Activated CD4-positive, alpha-beta T cell treated with anti-CD3 and anti-CD28 coated beads for 1 hour (primary cell): ENCODE results near the gene ARHGEF19.
"Not testable (repeated sequence)": the region's sequence is repeated elsewhere in the genome, so short reads cannot be mapped to it uniquely, and the experiment has no call there.

Experiments
- DNase-seq: peaks from one replicate; pipeline ENCODE4 v3.0.0-alpha.2; 2020

The ARHGEF19 gene

DNA sequence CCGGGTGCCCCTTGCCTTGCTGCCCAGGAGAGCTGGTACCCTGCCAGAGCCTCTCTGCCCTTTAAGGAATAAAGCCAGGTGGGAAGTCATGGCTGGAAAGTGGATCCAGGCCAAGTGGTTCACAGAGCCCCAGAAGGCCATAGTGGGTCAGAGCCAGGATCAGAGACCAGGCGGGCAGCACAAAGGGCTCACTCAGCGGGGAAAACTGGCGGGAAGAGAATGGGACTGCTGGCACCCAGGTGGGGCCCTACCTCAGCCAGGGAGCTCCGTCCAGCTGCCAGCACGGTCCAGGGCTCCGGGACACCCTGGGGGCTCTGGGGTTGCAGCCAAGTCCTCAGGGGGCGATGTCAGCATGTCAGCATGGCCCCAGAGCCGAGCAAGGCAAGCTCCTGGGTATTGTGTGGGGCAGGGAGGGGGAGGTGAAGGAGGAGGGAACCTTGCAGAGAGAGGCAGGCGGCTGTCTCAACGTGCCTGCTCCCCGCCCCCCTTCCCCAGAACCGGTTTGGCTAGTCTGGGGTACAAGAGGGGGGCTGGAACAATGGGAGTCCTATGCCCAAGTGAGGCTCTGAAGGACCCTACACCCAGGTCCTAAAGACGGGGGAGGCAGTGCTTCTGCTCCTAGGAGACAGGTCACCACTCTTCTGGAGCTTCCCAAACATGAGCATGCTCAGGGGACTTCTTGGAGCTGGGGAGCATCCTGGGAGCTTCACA is at the start of gene ARHGEF19:
Gene ARHGEF19, minus strand, starts transcription at position 402 of the 711 bp plus-strand sequence. CDS start 3,598 bp downstream, outside the sequence.
- DNase-seq: no peak

DNA sequence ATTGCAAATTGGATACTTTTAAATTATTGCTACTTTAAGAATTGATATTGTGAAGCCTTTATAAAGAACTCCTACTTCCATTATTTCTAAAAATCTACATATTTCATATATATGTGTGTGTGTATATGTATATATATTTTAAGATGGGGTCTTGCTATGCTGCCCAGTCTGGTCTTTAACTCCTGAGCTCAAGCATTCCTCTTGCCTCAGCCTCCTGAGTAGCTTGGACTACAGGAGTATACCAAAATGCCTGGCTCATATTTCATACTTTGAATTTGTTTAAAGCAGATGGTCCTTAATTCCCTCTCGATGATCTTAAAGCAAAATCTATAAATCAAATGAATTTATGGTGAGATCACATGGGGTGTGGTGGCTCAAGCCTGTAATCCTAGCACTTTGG is 49.6 kb upstream of the ARHGEF19 start:
- DNase-seq: no peak

GRCh38 chr1:16260814-16261213 is 48.4 kb upstream of the ARHGEF19 start:
- no peak for DNase-seq

DNA sequence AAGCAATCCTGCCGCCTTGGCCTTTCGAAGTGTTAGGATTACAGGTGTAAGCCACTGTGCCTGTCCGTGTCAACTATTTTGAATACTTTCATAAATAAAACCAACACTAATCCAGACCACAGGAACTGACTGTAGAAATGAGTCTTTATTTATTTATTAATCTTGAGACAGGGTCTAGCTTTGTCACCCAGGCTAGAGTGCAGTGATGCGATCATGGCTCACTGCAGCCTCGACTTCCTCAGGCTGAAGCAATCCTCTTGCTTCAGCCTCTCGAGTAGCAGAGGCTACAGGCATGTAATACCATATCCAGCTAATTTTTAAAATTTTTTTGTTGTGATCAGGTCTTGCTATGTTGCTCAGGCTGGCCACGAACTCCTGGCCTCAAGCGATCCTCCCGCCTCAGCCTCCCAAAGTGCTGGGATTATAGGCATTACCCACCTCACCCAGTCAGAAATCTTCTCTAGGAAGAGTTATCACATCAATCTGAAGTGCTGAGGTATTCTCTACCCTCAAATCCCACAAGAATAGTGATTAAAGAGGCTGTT is 46.2 kb upstream of the ARHGEF19 start:
- DNase-seq: no peak

DNA sequence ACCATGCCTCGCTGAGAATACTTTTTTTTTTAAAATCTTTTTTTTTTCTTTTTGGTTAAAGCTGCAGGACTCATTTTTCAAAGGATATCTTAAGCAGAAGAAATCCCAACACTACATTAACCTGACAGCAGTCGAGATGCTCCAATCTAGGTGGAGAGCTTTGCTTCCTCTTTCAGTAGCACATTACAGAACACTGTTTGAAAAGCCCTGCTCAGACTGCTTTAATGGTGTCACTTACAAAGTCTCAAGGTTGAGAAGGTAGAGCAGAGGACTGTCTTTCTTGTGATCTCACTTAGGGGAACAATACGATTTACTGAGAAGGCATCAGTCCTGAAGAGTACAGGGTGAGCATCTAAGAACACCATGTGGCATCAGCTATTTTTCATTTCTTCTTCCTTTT is 45.5 kb upstream of the ARHGEF19 start:
- DNase-seq: no peak

- DNase-seq: not testable (repeated sequence)
Measured at GRCh38 chr1:16257556-16257955, 45.1 kb upstream of the ARHGEF19 start.

DNA sequence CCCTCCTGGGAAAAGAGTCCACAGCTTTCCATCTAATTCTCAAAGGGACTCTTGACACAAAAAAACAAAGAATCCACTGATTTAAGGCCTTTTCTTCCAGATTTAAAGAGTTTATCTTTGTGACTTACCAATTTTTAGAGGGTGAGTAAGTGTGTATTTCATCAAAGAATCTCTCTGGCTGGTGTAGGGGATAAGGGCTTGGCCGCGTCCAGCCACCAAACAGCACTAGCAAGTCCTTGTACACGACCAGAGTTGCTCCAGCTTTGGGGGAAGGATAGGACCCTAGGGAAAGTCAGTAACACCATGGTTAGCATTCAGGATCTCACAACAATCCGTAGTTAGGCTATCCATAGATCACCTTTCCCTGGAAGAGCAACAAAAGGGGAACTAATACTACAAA is 44.0 kb upstream of the ARHGEF19 start:
- DNase-seq: no peak

DNA sequence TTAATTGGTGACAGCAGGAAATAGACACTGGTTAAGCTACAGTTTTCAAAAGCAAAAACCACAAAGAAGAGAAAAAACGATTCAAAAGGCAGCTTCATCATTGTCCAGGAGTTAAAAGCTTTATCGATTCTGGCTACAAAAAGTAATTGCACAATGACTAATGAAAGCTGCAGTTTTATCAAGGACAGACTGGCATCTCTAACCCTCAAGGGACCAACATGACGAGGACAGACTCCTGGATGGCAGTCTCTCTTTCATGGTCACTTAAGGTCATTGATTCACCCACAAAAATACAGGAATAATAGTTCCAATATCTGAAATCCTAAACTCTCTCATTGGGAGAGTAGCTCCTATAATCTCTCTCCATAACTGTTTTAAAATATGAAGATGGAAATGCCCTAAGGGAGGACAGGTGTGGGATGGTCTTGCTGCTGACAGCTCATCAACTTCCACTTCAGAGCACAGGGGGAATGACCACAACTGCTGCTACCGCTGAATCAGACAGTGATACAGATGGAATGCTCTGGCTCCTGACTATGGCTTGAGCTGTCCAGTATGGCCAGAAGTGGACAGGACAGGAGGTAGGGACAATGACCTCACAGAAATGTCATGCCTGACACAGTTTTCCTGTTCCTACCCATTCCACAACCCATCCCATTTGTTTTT is 41.9 kb upstream of the ARHGEF19 start:
- no peak for DNase-seq

DNA sequence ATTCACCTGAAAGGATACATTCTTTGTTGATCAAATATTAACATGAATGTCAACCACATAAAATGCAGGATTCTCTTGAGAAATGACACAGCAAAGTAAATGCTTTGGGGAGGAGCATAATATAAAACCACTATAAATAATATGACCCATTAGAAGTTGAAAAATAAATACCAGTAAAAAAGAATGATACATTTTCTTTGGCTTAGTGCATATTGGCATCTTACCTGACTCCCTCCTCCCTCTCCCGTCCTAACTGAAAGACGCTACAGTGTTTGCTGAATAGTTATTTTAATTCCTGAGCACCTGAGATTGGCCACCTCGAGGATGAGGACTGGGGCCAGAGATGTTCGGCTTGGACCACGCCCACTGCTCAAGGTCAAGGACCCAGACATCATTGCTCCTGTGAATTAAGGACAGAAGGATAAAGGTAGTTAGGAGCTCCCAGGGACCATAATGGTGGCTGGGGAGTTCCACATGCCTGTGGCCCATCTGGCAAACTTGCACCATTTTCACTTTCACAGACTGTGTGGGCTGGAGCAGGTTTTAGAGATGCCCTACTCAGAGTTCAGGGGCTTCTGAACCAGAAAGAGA is 41.0 kb upstream of the ARHGEF19 start:
- DNase-seq: no peak

- DNase-seq: no peak
Measured at GRCh38 chr1:16252912-16253311, 40.5 kb upstream of the ARHGEF19 start.

DNA sequence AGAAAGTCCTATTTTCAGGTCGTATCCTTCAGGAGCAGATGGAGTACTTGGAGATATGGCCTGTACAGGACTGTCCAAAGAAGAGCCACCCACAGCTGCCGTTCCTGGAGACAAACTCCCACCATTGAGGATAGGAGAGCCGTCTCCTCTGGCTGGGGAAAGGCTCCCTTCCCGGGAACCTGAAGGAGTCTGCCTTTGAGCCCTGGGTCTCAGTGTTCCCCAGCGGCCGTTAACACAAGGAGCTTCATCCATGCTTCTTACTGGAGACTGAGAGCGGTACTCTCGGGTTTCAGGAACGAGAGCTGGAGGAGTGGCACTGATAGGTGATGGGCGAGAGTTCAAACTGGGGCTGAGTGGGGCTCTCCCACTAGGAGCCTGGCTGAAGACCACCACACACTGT is 38.9 kb upstream of the ARHGEF19 start:
- no peak for DNase-seq

DNA sequence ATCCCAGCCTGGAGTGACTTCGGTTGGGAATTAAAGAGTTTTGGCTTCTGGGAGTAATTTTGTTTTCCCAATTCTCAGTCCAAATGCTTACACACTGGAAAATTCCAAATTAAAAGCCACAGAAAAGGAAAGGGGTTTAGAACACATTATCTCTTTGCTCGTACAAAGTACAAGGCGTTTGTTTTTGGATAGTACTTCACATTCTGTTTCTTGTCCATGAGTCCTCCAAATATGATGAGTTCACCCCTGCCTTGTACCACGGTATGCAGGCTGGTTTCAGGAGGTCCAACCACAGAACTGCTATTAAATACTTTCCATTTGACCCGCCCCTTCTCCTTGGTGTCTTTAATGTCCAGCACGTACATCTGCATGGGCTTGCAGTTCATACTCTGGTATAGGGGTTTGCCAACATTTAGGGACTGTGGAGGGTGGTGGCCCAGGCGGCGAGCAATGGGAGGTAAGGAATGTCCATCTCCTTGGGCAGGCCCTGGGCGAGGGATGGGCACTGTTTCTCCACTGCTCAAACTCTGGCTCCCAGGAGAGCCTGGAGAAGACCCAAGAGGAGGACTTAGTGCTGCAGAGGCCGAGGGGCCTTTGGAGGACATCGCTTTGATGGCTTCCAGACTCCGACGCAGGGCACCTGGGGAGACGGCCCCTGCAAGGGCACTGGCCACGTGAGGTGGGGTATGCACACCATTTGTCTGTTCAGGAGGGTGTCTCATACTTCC is 38.2 kb upstream of the ARHGEF19 start:
- no peak for DNase-seq

DNA sequence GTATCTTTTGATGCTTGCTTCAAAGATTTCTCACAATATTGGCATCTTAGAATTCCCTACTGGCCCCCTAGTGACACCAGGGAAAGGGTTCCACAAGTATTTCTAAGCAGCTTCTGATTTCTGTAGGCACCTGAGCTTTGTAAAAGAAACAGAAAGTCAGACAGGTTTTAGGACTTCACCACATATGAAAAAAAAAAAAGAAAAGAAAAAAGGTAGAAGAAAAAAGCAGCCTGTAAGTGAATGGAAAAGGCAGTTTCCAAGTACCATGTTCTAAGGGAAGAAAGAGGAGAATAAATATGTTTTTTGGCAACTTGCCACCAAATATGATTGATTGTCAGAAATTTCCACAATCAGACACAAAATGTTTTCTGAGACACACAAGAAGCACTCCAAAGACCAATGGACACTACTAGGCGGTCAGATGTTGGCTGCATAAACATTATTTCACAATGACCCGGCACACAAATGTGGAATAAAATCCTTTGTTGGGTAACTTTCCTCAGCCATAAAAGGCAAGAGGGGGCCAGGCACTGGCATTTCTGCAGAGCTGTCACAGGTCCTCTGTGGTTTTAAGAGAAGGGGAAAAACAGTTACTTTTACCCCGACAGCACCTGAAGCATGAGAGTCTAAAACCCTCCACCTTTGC is 37.3 kb upstream of the ARHGEF19 start:
- DNase-seq: no peak

- no peak for DNase-seq
Measured at GRCh38 chr1:16248603-16249516, 36.4 kb upstream of the ARHGEF19 start.

DNA sequence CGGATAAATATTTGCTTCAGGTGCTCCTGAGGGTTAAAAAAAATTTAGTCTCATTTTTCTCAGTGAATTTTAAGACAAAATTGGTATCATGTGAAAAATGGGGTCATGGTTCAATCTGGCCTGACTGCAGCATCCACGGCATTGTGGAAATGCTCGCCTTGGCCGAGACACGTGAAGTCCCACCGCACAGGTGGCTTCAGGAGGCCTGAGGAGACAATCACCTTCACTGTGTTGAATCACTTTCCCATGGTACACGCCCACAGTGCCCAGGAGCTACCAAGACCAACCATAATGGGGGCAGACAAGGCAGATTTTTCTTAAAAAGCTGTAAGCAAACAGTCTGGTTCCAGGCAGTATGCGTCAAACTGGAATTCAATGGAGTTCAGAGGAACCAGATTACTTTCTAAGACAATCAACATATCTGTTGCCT is 35.6 kb upstream of the ARHGEF19 start:
- DNase-seq: no peak

GRCh38 chr1:16247441-16247840 is 35.0 kb upstream of the ARHGEF19 start:
- DNase-seq: no peak

DNA sequence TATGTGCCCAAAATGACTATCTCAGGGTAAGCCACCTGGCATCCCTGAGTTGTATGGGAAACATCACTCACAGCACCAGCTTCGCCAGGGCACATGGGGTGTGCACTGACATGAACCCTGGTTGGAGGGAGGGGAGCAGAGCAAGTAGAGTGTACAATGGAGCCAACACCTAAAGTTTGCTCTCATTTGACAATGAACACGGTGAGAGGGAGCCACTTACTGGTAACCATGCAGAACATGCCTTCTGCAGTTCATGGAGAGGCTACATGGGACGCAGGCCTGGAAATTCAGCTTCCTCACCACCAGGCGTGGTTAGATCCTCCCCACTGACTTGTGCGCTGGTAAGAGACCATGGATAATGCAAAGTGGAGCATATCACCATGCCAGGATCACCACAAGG is 34.5 kb upstream of the ARHGEF19 start:
- DNase-seq: no peak

DNA sequence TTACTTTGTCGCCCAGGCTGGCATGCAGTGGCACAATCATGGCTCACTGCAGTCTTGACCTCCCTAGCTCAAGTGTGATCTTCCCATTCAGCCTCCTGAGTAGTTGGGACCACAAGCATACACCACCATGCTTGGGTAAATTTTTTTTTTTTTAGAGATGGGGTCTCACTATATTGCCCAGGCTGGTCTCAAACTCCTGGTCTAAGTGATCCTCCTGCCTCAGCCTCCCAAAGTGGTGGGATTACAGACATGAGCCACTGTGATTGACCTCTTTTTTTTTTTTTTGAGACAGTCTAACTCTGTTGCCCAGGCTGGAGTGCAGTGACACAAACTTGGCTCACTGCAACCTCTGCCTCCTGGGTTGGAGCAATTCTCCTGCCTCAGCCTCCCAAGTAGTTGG is 33.8 kb upstream of the ARHGEF19 start:
- not testable (repeated sequence) for DNase-seq

DNA sequence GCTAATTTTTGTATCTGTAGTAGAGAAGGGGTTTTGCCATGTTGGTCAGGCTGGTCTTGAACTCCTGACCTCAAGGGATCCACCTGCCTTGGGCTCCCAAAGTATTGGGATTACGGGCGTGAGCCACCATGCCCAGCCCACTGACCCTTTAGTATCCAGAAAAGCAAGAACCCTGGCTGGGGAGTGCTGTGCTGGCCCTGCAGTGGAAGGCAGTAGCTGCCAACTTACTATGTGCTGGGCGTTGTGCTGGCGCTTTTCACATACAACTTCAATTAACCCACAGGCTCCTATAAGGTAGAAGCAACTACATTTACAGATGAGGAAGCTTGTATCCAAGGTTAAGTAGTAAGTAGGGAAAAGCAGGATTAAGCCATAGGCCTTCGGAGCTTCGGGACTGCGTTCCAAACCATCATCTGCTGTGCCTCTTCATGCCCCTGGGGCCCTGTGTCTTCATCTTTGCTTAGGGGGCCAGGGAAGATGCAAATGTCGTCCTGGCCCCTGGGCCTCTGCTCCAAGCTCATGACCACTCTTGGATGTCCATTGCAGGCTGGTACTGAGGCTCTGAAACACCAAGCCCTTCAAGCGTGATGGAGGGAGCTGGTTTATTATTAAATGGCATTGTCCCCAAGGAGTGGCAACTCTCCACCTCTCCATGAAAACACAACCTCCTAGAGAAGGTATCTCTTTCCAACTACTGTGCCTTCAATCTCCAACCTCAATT is 33.2 kb upstream of the ARHGEF19 start:
- DNase-seq: no peak

DNA sequence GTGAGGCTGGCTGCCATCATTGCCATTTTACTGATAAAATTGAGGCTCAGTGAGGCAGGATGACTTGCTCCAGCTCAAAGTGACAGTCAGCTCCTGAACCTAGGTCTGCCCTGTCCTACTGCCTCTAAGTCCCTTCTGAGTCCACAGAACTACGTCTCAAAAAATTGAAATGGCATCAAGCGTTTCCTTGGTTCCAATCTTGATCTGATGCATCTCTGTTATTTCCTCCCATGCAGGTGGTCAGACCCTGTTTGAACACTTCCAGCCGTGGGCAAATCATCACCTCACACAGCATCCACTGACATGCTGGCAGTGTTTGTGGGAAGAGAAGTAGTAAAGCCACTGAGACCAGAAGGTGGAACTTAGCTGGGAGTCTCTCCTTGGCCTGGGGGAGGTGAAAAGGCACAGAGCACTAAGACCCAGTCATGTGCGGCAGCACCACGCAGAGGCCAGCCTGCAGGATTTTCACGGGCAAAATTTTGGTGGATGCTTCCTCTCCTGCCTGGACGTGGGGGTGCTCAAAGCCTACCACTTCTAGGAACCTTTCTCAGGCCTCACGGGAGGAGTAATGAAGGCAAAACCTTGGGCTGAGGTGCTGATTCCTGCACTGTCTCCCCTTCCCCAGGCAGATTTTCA is 32.3 kb upstream of the ARHGEF19 start:
- DNase-seq: no peak
